ENCODE data around the gene CBL.
"Not testable (repeated sequence)": the region's sequence is repeated elsewhere in the genome, so short reads cannot be mapped to it uniquely, and the experiment has no call there.

Gene CBL

GRCh38 chr11:119181677-119182412 is 24.3 kb upstream of the CBL start:
- TF ChIP-seq CTCF (conservative IDR thresholded peaks at IDR 0.05; ENCODE audit: low read depth): no peak
- CTCF ChIA-PET: interaction anchor here (1.1 kb wide), 1 partner anchor 15 kb away, joined by 3 read pairs; no protein-coding TSS in a partner anchor
- DNase-seq (ENCODE audit: low spot score): no peak
- POLR2A ChIA-PET (ENCODE audit: low non-redundant PET): no interaction called here
- no peak overlapping the region for H3K27ac ChIP-seq

DNA sequence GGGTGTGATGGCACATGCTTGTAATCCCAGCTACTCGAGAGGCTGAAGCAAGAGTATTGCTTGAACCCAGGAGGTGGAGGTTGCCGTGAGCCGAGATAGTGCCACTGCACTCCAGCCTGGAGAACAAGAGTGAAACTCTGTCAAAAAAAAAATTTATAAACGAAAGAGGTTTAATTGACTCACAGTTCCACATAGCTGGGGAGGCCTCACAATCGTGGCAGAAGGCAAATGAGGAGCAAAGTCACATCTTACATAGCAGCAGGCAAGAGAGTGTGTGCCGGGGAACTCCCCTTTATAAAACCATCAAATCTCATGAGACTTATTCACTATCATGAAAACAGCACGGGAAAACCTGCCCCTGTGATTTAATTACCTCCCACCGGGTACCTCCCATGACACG is 21.7 kb upstream of the CBL start:
- H3K27ac ChIP-seq; POLR2A ChIA-PET (ENCODE audit: low non-redundant PET); DNase-seq (ENCODE audit: low spot score): not testable (repeated sequence)
- CTCF ChIA-PET: interaction anchor here (0.8 kb wide), 1 partner anchor 12 kb away, joined by 3 read pairs; no protein-coding TSS in a partner anchor

DNA sequence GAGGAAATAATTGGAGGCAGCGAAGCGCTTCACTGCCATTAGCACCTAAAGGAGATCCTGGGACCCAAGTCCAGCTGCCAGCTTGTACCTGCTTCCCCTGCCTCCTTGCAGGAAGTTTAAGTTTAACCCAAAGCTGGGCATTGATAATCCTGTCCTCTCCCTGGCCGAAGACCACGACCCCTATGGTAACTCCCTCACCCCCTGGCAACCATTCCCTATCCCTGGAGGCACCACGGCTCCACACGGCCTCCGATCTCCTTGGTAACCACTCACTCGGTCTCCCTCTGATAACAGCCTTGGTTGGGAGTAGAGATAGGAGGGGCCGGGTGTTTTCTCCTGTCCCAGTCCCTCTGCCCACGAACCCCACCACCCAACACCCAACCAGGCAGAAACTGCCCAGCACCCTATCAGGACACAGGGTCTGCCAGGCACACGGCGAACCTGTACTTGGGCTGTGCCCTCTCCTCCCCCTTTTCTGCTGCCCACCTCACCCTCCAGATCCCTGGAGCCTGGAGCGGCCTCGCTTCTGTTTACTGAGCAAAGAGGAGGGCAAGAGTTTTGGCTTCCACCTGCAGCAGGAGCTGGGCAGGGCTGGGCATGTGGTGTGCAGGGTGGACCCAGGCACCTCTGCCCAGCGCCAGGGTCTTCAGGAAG is 20.0 kb upstream of the CBL start:
- ChIA-PET CTCF (interaction anchor here (1.0 kb wide), 1 partner anchor 10 kb away, joined by 3 read pairs; no protein-coding TSS in a partner anchor), POLR2A (ENCODE audit: low non-redundant PET) (no interaction called here)
- no peak for TF ChIP-seq CTCF (conservative IDR thresholded peaks at IDR 0.05; ENCODE audit: low read depth)
- H3K27ac ChIP-seq: no peak overlapping the region
- DNase-seq (ENCODE audit: low spot score): no peak

GRCh38 chr11:119187123-119187892 is 18.8 kb upstream of the CBL start:
- no peak for DNase-seq (ENCODE audit: low spot score)
- no peak for TF ChIP-seq CTCF (conservative IDR thresholded peaks at IDR 0.05; ENCODE audit: low read depth)
- H3K27ac ChIP-seq: no peak overlapping the region
- CTCF ChIA-PET: no interaction called here
- POLR2A ChIA-PET (ENCODE audit: low non-redundant PET): no interaction called here

GRCh38 chr11:119188067-119188466 is 18.1 kb upstream of the CBL start:
- CTCF ChIA-PET: no interaction called here
- POLR2A ChIA-PET (ENCODE audit: low non-redundant PET): no interaction called here
- no peak overlapping the region for H3K27ac ChIP-seq
- TF ChIP-seq CTCF (conservative IDR thresholded peaks at IDR 0.05; ENCODE audit: low read depth): no peak
- no peak for DNase-seq (ENCODE audit: low spot score)

GRCh38 chr11:119188887-119189286 is 17.3 kb upstream of the CBL start:
- CTCF ChIA-PET: interaction anchor here (0.6 kb wide), 1 partner anchor 32 kb away, joined by 3 read pairs; no protein-coding TSS in a partner anchor
- no peak for TF ChIP-seq CTCF (conservative IDR thresholded peaks at IDR 0.05; ENCODE audit: low read depth)
- POLR2A ChIA-PET (ENCODE audit: low non-redundant PET): no interaction called here
- DNase-seq (ENCODE audit: low spot score): no peak
- H3K27ac ChIP-seq: no peak overlapping the region
